A673 (cell line): ENCODE measurements around the gene ENTPD7. TPM values are rescaled to one million over a fixed set of nuclear protein-coding genes. Genes with fewer than 3 reads are reported as not detected.

Experiments
- BruUV-seq: library from RNA; stranded (reverse); fragments of 400-500 nt; replicated peaks from 2 replicates; lab custom pipeline; 2021; lab: Mats Ljungman, UMichigan
- CTCF ChIA-PET: fragments of 300-600 bp; sonication (Branson Sonifier 250); formaldehyde crosslinking; loops from one replicate; lab custom pipeline; 2022; ENCODE audit warnings: antibody characterized with exemption; lab: Charles Lee
- POLR2A ChIA-PET: fragments of 300-600 bp; sonication (Branson Sonifier 250); formaldehyde crosslinking; loops from one replicate; lab custom pipeline; 2022; ENCODE audit warnings: antibody characterized with exemption; ENCODE audit not compliant: low non-redundant PET; lab: Charles Lee
- DNase-seq: peaks from one replicate; pipeline ENCODE4 v3.0.0-alpha.2; 2015; ENCODE audit warnings: low spot score
- H3K27ac ChIP-seq: fragments of 200-600 bp; sonication (generic); 2 replicates; pipeline ENCODE4 v1.5.1; 2016; ENCODE audit warnings: mixed run types, low read depth, mild to moderate bottlenecking, mixed read lengths, antibody characterized with exemption, low read length; ENCODE audit not compliant: poor library complexity, severe bottlenecking
- H3K27me3 ChIP-seq: fragments of 200-600 bp; sonication (generic); replicated peaks from 2 replicates; pipeline ENCODE4 v1.6.1; 2017; ENCODE audit warnings: mixed run types, low read depth, mild to moderate bottlenecking, mixed read lengths, antibody characterized with exemption, low read length; ENCODE audit not compliant: insufficient read depth, poor library complexity
- H3K36me3 ChIP-seq: fragments of 200-600 bp; sonication (generic); 2 replicates; pipeline ENCODE4 v1.6.1; 2016; ENCODE audit warnings: mixed run types, mild to moderate bottlenecking, mixed read lengths, antibody characterized with exemption, low read length; ENCODE audit not compliant: insufficient read depth, poor library complexity, severe bottlenecking
- H3K4me1 ChIP-seq: fragments of 200-600 bp; sonication (generic); 2 replicates; pipeline ENCODE4 v1.6.1; 2017; ENCODE audit warnings: mixed run types, mild to moderate bottlenecking, mixed read lengths, antibody characterized with exemption, low read length; ENCODE audit not compliant: insufficient read depth, poor library complexity, severe bottlenecking
- H3K4me3 ChIP-seq: fragments of 200-600 bp; sonication (generic); 2 replicates; pipeline ENCODE4 v1.5.1; 2016; ENCODE audit warnings: low read depth, mixed run types, mild to moderate bottlenecking, mixed read lengths, low read length; ENCODE audit not compliant: poor library complexity, severe bottlenecking
- H3K9me3 ChIP-seq: fragments of 200-600 bp; sonication (generic); 2 replicates; pipeline ENCODE4 v1.6.1; 2016; ENCODE audit warnings: mixed run types, low read depth, mild to moderate bottlenecking, mixed read lengths, antibody characterized with exemption, low read length; ENCODE audit not compliant: poor library complexity, severe bottlenecking
- EZH2 ChIP-seq: fragments of 200-600 bp; sonication (generic); IDR thresholded peaks from 2 replicates; pipeline ENCODE4 v1.6.1; 2017; ENCODE audit warnings: borderline replicate concordance, low read depth, mild to moderate bottlenecking, mixed read lengths, antibody characterized with exemption, low read length; ENCODE audit not compliant: poor library complexity, severe bottlenecking
- intact Hi-C: fragments of 100-400 bp; cut with micrococcal nuclease; formaldehyde crosslinking; loops from one replicate; pipeline ENCODE4 v1.10.0; 2022; ENCODE audit not compliant: unreplicated experiment
- total RNA-seq: library from RNA; stranded (reverse); gene quantifications from 2 replicates; pipeline ENCODE4 v1.2.3, GENCODE V29; 2021
- TF ChIP-seq, protein P1 (sequence below): fragments of 300-800, 200-600 bp; sonication (generic); conservative IDR thresholded peaks from 2 replicates; pipeline ENCODE4 v1.5.1; 2017; ENCODE audit warnings: low read depth, mild to moderate bottlenecking, antibody characterized with exemption, low read length, moderate library complexity, mixed read lengths

The ENTPD7 gene
- total RNA-seq, 1 experiment from 2014 or later: 11.1 TPM

DNA sequence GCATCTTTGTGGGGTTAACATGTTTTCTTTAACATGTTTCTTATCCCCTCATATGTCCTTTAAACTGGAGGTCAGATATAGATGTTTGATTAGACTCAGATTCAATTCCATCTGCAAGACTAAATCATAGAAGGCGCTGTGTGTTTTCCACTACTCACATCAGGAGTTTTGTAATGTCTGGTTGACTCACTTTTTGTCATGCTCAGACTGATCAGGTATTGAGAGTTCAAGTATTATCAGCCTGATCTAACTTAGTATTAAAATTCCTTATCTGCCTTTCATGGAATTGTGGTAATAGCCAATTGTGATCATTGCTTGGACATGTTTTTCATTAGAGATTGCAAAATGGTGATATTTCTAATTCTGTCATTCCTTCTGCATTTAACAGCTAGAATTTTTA is 30.2 kb downstream of the ENTPD7 start:
- Histone ChIP-seq H3K9me3 (no peaks in the 10 kb centered on the region), H3K27me3 (no peaks in the 10 kb centered on the region), H3K27ac (no peak overlapping the region), H3K4me3 (no peak overlapping the region), H3K36me3 (peaks cover 4% of the 10 kb centered on the region), H3K4me1 (no peaks in the 10 kb centered on the region)
- intact Hi-C loops: no loop called here
- POLR2A ChIA-PET: no interaction called here
- no TSS peak for BruUV-seq
- CTCF ChIA-PET: no interaction called here
- TF ChIP-seq EZH2: no peak
- TF ChIP-seq, protein P1, sequence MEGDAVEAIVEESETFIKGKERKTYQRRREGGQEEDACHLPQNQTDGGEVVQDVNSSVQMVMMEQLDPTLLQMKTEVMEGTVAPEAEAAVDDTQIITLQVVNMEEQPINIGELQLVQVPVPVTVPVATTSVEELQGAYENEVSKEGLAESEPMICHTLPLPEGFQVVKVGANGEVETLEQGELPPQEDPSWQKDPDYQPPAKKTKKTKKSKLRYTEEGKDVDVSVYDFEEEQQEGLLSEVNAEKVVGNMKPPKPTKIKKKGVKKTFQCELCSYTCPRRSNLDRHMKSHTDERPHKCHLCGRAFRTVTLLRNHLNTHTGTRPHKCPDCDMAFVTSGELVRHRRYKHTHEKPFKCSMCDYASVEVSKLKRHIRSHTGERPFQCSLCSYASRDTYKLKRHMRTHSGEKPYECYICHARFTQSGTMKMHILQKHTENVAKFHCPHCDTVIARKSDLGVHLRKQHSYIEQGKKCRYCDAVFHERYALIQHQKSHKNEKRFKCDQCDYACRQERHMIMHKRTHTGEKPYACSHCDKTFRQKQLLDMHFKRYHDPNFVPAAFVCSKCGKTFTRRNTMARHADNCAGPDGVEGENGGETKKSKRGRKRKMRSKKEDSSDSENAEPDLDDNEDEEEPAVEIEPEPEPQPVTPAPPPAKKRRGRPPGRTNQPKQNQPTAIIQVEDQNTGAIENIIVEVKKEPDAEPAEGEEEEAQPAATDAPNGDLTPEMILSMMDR: no peak
- no peak for DNase-seq

DNA sequence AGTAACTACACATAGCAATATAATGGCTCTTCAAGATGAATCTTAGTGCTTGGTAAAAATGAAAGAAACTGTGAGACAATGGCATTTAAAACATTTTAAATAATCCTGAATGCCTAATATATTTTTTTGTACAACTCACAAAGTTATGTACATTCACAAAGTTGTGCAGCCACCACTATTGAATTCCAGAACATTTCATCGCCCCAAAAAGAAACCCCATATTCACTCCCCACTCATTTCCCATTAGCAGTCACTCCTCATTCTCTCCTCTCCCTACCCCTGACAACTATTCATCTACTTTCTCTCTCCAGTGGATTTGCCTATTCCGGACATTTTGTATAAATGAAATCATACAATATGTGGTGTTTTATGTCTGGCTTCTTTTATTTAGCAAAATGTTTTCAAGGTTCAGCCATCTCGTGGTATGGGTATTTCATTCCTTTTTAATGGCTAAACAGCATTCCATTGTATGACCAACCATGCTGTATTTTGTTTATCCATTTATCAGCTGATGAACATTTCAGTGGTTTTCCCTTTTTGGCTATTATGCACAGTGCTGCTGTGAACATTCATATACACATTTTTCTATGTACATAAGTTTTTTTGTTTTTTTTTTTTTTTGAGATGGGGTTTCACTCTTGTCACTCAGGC is 34.7 kb downstream of the ENTPD7 start:
- BruUV-seq: no TSS peak
- TF ChIP-seq EZH2: no peak
- TF ChIP-seq, protein P1: no peak
- intact Hi-C loops: no loop called here
- Histone ChIP-seq H3K27ac (no peak overlapping the region), H3K36me3 (peaks cover 16% of the 10 kb centered on the region), H3K4me3 (no peak overlapping the region), H3K27me3 (no peaks in the 10 kb centered on the region), H3K4me1 (no peaks in the 10 kb centered on the region), H3K9me3 (no peaks in the 10 kb centered on the region)
- CTCF ChIA-PET: no interaction called here
- POLR2A ChIA-PET: no interaction called here
- DNase-seq: no peak

DNA sequence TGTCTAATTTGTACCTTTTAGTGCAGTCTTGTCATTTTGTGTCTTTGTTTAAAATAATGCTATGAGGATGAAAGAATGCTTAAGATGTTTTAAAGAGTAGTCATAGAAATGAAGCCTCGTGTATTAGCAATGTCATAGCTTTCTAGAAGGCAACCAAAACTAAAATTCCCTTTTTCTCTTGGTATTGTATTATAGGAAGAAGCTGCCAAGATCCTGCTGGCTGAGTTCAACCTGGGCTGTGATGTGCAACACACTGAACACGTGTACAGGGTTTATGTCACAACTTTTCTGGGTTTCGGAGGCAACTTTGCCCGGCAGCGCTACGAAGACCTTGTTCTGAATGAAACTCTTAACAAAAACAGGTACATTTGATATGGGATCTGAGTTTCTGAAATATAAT is 36.5 kb downstream of the ENTPD7 start:
- TF ChIP-seq, protein P1: no peak
- TF ChIP-seq EZH2: no peak
- H3K4me1 ChIP-seq: no peaks in the 10 kb centered on the region
- BruUV-seq: no TSS peak
- no peaks in the 10 kb centered on the region for H3K9me3 ChIP-seq
- intact Hi-C loops: no loop called here
- CTCF ChIA-PET: no interaction called here
- H3K27me3 ChIP-seq: no peaks in the 10 kb centered on the region
- H3K27ac ChIP-seq: no peak overlapping the region
- peaks cover 16% of the 10 kb centered on the region for H3K36me3 ChIP-seq
- POLR2A ChIA-PET: no interaction called here
- H3K4me3 ChIP-seq: no peak overlapping the region
- DNase-seq: no peak
